ENCODE measurements around the gene GPRC5D. TPM values are rescaled to one million over a fixed set of nuclear protein-coding genes. Genes with fewer than 3 reads are reported as not detected.

The GPRC5D gene
- total RNA-seq, 1 donor from 2014 or later: not detected

GRCh38 chr12:12938541-12938940 is 13.4 kb downstream of the GPRC5D start:
- no peak for DNase-seq (ENCODE audit: low read depth in 2 of 2)

GRCh38 chr12:12936983-12937491 is 14.9 kb downstream of the GPRC5D start:
- DNase-seq (ENCODE audit: low read depth in 2 of 2): no peak

GRCh38 chr12:12934556-12934955 is 17.4 kb downstream of the GPRC5D start:
- DNase-seq (ENCODE audit: low read depth in 2 of 2): no peak

- DNase-seq (ENCODE audit: low read depth in 2 of 2): no peak
These were observed 18.2 kb downstream of the GPRC5D start for GRCh38 chr12:12933742-12934141.

- no peak for DNase-seq (ENCODE audit: low read depth in 2 of 2)
These were observed 21.2 kb downstream of the GPRC5D start for GRCh38 chr12:12930633-12931219.

- DNase-seq (ENCODE audit: low read depth in 2 of 2): no peak
These were observed 22.3 kb downstream of the GPRC5D start for GRCh38 chr12:12929696-12930095.

GRCh38 chr12:12927211-12928079 is 24.5 kb downstream of the GPRC5D start:
- peak; percentile 46 to 93 for DNase-seq (ENCODE audit: low read depth in 2 of 2)

- no peak for DNase-seq (ENCODE audit: low read depth in 2 of 2)
These were observed 25.3 kb downstream of the GPRC5D start for GRCh38 chr12:12926571-12927071.

GRCh38 chr12:12925388-12925787 is 26.6 kb downstream of the GPRC5D start:
- DNase-seq (ENCODE audit: low read depth in 2 of 2): no peak

- DNase-seq (ENCODE audit: low read depth in 2 of 2): no peak
These were observed 27.8 kb downstream of the GPRC5D start for GRCh38 chr12:12924169-12924568.

GRCh38 chr12:12922978-12923377 is 29.0 kb downstream of the GPRC5D start:
- no peak for DNase-seq (ENCODE audit: low read depth in 2 of 2)

GRCh38 chr12:12922191-12922616 is 29.8 kb downstream of the GPRC5D start:
- DNase-seq (ENCODE audit: low read depth in 2 of 2): peak in 1 of 2 donors; percentile 87

- no peak for DNase-seq (ENCODE audit: low read depth in 2 of 2)
These were observed 32.1 kb downstream of the GPRC5D start for GRCh38 chr12:12919666-12920435.

GRCh38 chr12:12918781-12919389 is 33.1 kb downstream of the GPRC5D start:
- DNase-seq (ENCODE audit: low read depth in 2 of 2): peak in 1 of 2 donors; percentile 39

- no peak for DNase-seq (ENCODE audit: low read depth in 2 of 2)
These were observed 34.5 kb downstream of the GPRC5D start for GRCh38 chr12:12917517-12917916.

GRCh38 chr12:12916135-12916944 is 35.6 kb downstream of the GPRC5D start:
- peak; percentile 91 to 96 for DNase-seq (ENCODE audit: low read depth in 2 of 2)

GRCh38 chr12:12915656-12916055 is 36.3 kb downstream of the GPRC5D start:
- no peak for DNase-seq (ENCODE audit: low read depth in 2 of 2)

GRCh38 chr12:12912711-12913110 is 39.3 kb downstream of the GPRC5D start:
- DNase-seq (ENCODE audit: low read depth in 2 of 2): no peak

- no peak for DNase-seq (ENCODE audit: low read depth in 2 of 2)
These were observed 42.0 kb downstream of the GPRC5D start for GRCh38 chr12:12909995-12910420.

GRCh38 chr12:12909228-12909994 is 42.6 kb downstream of the GPRC5D start:
- DNase-seq (ENCODE audit: low read depth in 2 of 2): no peak
